ENCODE data around the gene CDH13.

GRCh38 chr16:83813823-83814658 is 1187.3 kb downstream of the CDH13 start:
- TF ChIP-seq, protein P1, sequence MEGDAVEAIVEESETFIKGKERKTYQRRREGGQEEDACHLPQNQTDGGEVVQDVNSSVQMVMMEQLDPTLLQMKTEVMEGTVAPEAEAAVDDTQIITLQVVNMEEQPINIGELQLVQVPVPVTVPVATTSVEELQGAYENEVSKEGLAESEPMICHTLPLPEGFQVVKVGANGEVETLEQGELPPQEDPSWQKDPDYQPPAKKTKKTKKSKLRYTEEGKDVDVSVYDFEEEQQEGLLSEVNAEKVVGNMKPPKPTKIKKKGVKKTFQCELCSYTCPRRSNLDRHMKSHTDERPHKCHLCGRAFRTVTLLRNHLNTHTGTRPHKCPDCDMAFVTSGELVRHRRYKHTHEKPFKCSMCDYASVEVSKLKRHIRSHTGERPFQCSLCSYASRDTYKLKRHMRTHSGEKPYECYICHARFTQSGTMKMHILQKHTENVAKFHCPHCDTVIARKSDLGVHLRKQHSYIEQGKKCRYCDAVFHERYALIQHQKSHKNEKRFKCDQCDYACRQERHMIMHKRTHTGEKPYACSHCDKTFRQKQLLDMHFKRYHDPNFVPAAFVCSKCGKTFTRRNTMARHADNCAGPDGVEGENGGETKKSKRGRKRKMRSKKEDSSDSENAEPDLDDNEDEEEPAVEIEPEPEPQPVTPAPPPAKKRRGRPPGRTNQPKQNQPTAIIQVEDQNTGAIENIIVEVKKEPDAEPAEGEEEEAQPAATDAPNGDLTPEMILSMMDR (IDR thresholded peaks at IDR 0.05; ENCODE audit: low read depth, low read length), result no peak
- TF ChIP-seq EZH2phosphoT487 (IDR thresholded peaks at IDR 0.05; ENCODE audit: low read depth), result no peak

All from OCI-LY3 (cell line).